Coronary artery (tissue), 2 donors: ENCODE measurements around the gene VSIG10.

Source experiments
- DNase-seq: peaks from one replicate; pipeline ENCODE4 v3.0.0-alpha.2; 2017; ENCODE audit warnings: low spot score
- H3K27ac ChIP-seq, 2 donors: fragments of 200-600 bp; sonication (generic); one replicate each; pipeline ENCODE4 v1.5.1; 2016 to 2019
- H3K4me3 ChIP-seq: fragments of 200-600 bp; sonication (generic); 2 replicates; pipeline ENCODE4 v1.5.1; 2016; ENCODE audit warnings: mild to moderate bottlenecking, moderate library complexity
- TF ChIP-seq, protein P1 (sequence below): fragments of 200-600 bp; sonication (generic); IDR thresholded peaks from one replicate; pipeline ENCODE4 v1.5.1; 2019; ENCODE audit warnings: antibody characterized with exemption

The VSIG10 gene

DNA sequence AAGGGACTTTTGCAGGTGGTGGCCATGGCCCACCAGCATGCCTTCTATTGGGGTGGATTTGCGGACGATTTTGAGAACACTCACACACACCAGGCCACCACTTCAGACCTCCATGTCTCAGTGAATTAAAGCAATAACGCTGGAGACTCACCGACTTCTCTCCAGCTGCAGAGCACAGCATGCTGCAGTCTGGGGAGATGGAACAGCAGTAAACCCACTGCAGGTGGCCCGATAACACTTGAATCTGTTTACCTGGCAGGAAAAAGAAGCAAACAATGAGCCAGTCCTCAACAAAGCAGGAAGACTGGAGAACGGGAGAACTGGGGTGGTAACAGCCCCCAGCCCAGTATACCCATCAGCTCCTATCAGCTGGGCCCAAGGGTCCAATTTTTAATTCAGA, 65.7 kb downstream of the VSIG10 start:
- no peak for DNase-seq
- TF ChIP-seq, protein P1, sequence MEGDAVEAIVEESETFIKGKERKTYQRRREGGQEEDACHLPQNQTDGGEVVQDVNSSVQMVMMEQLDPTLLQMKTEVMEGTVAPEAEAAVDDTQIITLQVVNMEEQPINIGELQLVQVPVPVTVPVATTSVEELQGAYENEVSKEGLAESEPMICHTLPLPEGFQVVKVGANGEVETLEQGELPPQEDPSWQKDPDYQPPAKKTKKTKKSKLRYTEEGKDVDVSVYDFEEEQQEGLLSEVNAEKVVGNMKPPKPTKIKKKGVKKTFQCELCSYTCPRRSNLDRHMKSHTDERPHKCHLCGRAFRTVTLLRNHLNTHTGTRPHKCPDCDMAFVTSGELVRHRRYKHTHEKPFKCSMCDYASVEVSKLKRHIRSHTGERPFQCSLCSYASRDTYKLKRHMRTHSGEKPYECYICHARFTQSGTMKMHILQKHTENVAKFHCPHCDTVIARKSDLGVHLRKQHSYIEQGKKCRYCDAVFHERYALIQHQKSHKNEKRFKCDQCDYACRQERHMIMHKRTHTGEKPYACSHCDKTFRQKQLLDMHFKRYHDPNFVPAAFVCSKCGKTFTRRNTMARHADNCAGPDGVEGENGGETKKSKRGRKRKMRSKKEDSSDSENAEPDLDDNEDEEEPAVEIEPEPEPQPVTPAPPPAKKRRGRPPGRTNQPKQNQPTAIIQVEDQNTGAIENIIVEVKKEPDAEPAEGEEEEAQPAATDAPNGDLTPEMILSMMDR = no peak
- no peak overlapping the region for H3K27ac ChIP-seq
- no peak overlapping the region for H3K4me3 ChIP-seq

DNA sequence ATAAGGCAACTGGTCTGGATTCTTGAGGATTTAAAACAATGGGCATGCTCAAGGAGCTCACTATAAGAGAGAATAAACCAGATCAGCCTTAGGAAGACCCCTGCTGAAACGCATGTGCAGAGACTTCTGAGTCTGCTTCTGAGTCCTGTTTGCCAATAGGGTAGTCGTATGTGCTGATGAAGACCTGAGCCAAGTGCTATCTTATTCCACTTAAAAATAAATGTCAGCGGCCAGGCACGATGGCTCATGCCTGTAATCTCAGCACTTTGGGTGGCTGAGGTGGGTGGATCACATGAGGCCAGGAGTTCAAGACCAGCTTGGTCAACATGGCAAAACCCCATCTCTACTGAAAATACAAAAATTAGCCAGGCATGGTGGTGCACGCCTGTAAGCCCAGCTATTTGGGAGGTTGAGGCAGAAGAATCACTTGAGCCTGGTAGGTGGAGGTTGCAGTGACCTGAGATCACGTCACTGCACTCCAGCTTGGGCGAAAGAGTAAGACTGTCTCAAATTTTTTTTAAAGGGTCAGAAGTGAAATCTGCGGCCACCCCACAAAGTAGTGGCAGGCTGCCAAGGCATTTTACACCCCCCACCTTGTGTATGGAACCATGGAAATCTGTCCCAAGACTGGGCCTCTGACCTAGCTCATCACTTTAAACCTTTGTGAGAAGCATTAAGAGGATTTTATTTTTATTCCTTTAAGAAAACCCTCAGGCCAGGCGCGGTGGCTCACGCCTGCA, 67.0 kb downstream of the VSIG10 start:
- no peak for DNase-seq
- TF ChIP-seq, protein P1 = no peak
- H3K4me3 ChIP-seq = no peak overlapping the region
- no peak overlapping the region for H3K27ac ChIP-seq

DNA sequence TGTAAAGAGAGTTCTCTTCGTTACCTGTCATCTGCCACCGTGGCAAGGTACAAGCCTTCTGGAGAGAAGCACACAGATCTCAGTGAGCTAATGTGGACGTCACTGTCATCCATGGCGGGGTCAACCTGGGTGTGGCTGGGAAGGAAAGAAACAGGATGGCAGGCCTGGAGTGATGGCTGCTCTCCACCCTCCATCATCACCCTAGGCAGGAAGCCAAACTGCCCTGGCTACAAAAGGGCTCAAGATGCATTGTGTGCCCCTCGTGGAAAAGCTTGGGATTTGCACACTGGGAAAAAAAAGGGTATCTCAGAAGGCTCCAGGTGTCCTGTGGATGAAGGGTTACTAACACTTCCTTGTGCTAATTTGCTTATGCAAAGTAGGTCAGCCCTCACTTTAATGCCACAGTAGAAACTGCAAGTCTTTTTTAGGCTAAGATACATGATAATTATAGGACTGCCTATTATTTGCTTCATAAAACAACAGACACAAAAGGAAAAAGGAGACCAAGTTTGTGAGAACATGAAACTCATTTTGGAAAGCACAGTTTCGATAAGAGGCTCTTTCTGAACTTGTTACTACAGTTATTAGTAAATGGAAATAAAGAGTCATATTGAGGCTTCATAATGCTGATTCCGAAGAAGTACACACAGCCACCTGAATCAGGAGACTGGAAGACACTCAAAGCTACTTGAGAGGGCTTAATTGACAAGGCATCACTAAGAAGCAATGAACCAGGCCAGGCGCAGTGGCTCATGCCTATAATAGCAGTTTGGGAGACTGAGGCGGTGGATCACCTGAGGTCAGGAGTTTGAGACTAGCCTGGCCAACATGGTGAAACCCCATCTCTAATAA, 68.4 kb downstream of the VSIG10 start:
- no peak overlapping the region for H3K4me3 ChIP-seq
- DNase-seq = no peak
- no peak overlapping the region for H3K27ac ChIP-seq
- TF ChIP-seq, protein P1 = no peak

DNA sequence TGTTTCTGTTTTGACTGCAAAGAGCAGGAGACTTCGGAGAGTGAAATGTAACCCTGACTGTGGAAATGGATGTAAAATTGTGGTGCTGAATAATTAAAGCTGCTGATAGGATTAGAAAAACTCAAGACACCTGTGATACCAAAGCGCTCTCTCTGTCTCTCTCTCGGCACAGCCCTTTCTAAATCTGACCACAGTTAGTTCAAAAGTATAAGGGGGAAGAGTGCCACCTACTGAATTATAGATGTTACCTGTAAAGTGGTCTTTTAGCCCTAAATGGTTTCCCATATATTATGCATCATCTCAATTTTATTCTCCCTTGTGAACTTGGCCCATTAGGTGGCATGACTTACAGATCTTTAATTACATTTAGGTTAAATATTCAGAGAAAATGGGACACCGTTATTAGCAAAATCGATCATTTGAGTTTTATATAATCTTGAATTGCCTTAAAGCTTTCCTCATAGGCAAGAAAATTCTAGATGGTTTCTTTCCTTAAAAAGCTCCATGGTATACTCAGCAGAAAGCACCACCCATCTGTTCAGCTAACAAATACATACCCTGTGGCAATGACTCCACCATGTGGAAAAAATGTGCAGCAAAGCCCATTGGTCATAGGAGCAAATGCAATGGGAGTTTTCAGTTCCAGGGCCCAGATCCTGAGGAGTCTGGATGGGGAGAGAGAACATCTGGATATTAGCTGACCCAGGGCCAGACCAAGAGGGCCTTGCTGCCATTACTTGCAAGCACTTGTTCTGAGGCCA, 69.2 kb downstream of the VSIG10 start:
- no peak overlapping the region for H3K4me3 ChIP-seq
- H3K27ac ChIP-seq = no peak overlapping the region
- no peak for DNase-seq
- TF ChIP-seq, protein P1 = no peak

DNA sequence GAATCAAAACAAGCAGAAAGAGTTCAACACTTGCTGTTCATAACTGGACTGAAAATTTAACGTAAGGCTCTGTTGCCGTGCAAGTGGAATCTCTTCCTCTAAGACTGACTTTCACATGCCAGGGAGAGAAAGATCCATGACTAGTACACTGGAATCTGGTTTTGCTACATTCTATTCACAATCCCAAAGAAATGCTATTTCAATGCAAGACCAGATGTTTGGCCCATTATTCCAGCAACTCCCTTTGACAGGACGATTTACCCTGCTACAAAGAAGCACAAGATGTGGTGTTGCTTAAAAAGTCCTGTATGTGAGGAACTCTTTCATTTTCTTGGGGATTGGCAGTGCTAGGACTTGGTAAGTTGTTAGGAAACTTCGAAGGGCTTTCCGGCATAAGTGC, 69.9 kb downstream of the VSIG10 start:
- Histone ChIP-seq H3K27ac (no peak overlapping the region), H3K4me3 (no peak overlapping the region)
- DNase-seq = no peak
- TF ChIP-seq, protein P1 = no peak

DNA sequence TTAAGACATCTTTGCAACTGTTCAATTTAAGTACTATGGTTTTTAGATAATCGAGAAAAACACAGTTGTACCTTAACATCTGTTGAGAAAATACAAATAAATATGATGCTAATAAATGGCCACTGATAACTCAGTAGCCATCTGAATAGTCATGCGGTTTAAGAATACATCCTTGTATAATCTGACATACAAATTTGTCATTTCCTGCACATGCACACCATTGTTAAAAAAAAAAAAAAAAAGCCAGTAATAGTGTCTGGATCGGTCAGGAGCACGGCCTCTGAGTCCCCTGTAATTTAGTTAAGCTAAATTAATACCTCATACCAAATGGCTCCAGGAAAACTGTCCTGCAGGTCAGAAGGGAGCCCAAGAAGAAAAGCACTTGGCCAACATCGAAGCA, 70.5 kb downstream of the VSIG10 start:
- H3K27ac ChIP-seq = no peak overlapping the region
- H3K4me3 ChIP-seq = no peak overlapping the region
- TF ChIP-seq, protein P1 = no peak
- DNase-seq = no peak
